OCI-LY1 (cell line): ENCODE measurements around the gene EHF.

Experiments
- H2AFZ ChIP-seq: fragments of 200-600 bp; sonication (generic), shearing (Covaris generic); 2 replicates; pipeline ENCODE4 v1.6.0; 2014; ENCODE audit warnings: antibody characterized with exemption, mild to moderate bottlenecking, low read length
- H3F3A ChIP-seq: fragments of 200-600 bp; sonication (generic), shearing (Covaris generic); 2 replicates; pipeline ENCODE4 v1.6.0; 2014; ENCODE audit warnings: mild to moderate bottlenecking, antibody characterized with exemption, low read length, moderate library complexity; ENCODE audit not compliant: insufficient read depth
- H3K27ac ChIP-seq: fragments of 200-600 bp; sonication (generic); 2 replicates; pipeline ENCODE4 v1.5.1; 2014; ENCODE audit warnings: low read length, mixed run types, mild to moderate bottlenecking, low read depth; ENCODE audit not compliant: poor library complexity, severe bottlenecking
- H3K27me3 ChIP-seq: fragments of 200-600 bp; sonication (generic); 2 replicates; pipeline ENCODE4 v1.6.0; 2014; ENCODE audit warnings: antibody characterized with exemption, mild to moderate bottlenecking, low read length, moderate library complexity; ENCODE audit not compliant: insufficient read depth
- H3K36me3 ChIP-seq: fragments of 200-600 bp; sonication (generic); 2 replicates; pipeline ENCODE4 v1.6.1; 2014; ENCODE audit warnings: mild to moderate bottlenecking, antibody characterized with exemption, low read length, moderate library complexity, mixed read lengths; ENCODE audit not compliant: insufficient read depth
- H3K4me1 ChIP-seq: fragments of 200-600 bp; sonication (generic); 2 replicates; pipeline ENCODE4 v1.5.1; 2014; ENCODE audit warnings: mild to moderate bottlenecking, low read length, moderate library complexity; ENCODE audit not compliant: insufficient read depth, severe bottlenecking
- H3K4me2 ChIP-seq: fragments of 200-600 bp; sonication (generic), shearing (Covaris generic); 2 replicates; pipeline ENCODE4 v1.6.1; 2014; ENCODE audit warnings: low read length
- H3K4me3 ChIP-seq: fragments of 200-600 bp; sonication (generic); 2 replicates; pipeline ENCODE4 v1.5.1; 2014; ENCODE audit warnings: low read length, low read depth, mild to moderate bottlenecking, mixed read lengths; ENCODE audit not compliant: poor library complexity, severe bottlenecking
- H3K79me2 ChIP-seq: fragments of 200-600 bp; shearing (Covaris generic); 2 replicates; pipeline ENCODE4 v1.6.1; 2016; ENCODE audit warnings: mixed run types, low read length, mixed read lengths; ENCODE audit not compliant: insufficient read depth
- H3K9ac ChIP-seq: fragments of 200-600 bp; sonication (generic), shearing (Covaris generic); 2 replicates; pipeline ENCODE4 v1.6.1; 2014; ENCODE audit warnings: mild to moderate bottlenecking, low read length, mixed read lengths
- H3K9me2 ChIP-seq: fragments of 200-600 bp; sonication (generic), shearing (Covaris generic); 2 replicates; pipeline ENCODE4 v1.6.1; 2014; ENCODE audit warnings: low read depth, mild to moderate bottlenecking, low read length, mixed read lengths
- H3K9me3 ChIP-seq: fragments of 200-600 bp; shearing (Covaris generic); 2 replicates; pipeline ENCODE4 v1.6.1; 2014; ENCODE audit warnings: low read length, mixed read lengths
- H4K20me1 ChIP-seq: fragments of 200-600 bp; sonication (generic), shearing (Covaris generic); 2 replicates; pipeline ENCODE4 v1.6.0; 2016; ENCODE audit warnings: mild to moderate bottlenecking, low read length; ENCODE audit not compliant: insufficient read depth
- CTCF ChIP-seq: fragments of 200-600 bp; sonication (generic), shearing (Covaris generic); IDR thresholded peaks from 2 replicates; pipeline ENCODE4 v1.5.1; 2017; ENCODE audit warnings: mild to moderate bottlenecking, antibody characterized with exemption, low read length, moderate library complexity, mixed read lengths
- EZH2 ChIP-seq: fragments of 200-600 bp; sonication (generic), shearing (Covaris generic); IDR thresholded peaks from 2 replicates; pipeline ENCODE4 v1.8.0; 2017; ENCODE audit warnings: borderline replicate concordance, mixed run types, mild to moderate bottlenecking, antibody characterized with exemption, low read length, moderate library complexity, mixed read lengths

The EHF gene

GRCh38 chr11:34674038-34674437 lies 53.1 kb downstream of the EHF start:
- H3K9me2 ChIP-seq: no peaks in the 10 kb centered on the region
- no peaks in the 10 kb centered on the region; the same call in 1 of the 2 replicates for H3K27me3 ChIP-seq
- no peak overlapping the region for H3K9ac ChIP-seq
- no peak overlapping the region for H2AFZ ChIP-seq
- no peak overlapping the region for H3K27ac ChIP-seq
- no peaks in the 10 kb centered on the region for H3K36me3 ChIP-seq
- TF ChIP-seq CTCF: no peak
- TF ChIP-seq EZH2: no peak
- no peaks in the 10 kb centered on the region for H3F3A ChIP-seq
- H3K4me1 ChIP-seq: no peaks in the 10 kb centered on the region
- H3K4me2 ChIP-seq: no peak overlapping the region
- no peaks in the 10 kb centered on the region for H4K20me1 ChIP-seq
- no peaks in the 10 kb centered on the region for H3K79me2 ChIP-seq
- H3K9me3 ChIP-seq: no peaks in the 10 kb centered on the region
- no peak overlapping the region for H3K4me3 ChIP-seq

DNA sequence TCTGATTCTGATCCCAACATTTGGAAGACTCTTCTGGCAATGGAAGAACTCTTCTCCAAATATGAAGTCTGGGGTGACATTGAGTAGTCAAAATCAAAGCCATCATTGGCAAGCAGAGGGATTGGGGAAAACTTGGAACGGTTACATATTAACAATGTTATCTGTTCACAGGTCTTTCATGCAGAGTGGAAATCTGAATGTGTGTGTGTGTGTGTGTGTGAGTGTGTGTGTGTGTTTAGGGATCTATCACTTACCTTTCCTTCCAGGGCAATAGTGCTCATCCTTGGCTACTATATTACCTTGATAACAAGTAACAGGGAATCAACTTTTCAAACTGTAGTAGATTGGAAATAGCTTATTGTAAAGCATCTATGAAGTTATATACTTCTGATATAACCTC lies 55.3 kb downstream of the EHF start:
- H2AFZ ChIP-seq: no peak overlapping the region
- H3K79me2 ChIP-seq: no peaks in the 10 kb centered on the region
- H4K20me1 ChIP-seq: no peaks in the 10 kb centered on the region
- H3K4me1 ChIP-seq: no peaks in the 10 kb centered on the region
- no peaks in the 10 kb centered on the region for H3K9me2 ChIP-seq
- no peak overlapping the region for H3K9ac ChIP-seq
- no peak overlapping the region for H3K27ac ChIP-seq
- no peaks in the 10 kb centered on the region for H3K36me3 ChIP-seq
- no peaks in the 10 kb centered on the region for H3F3A ChIP-seq
- H3K4me2 ChIP-seq: no peak overlapping the region
- no peak overlapping the region for H3K4me3 ChIP-seq
- H3K27me3 ChIP-seq: no peaks in the 10 kb centered on the region
- no peaks in the 10 kb centered on the region for H3K9me3 ChIP-seq
- TF ChIP-seq EZH2: no peak
- TF ChIP-seq CTCF: no peak

DNA sequence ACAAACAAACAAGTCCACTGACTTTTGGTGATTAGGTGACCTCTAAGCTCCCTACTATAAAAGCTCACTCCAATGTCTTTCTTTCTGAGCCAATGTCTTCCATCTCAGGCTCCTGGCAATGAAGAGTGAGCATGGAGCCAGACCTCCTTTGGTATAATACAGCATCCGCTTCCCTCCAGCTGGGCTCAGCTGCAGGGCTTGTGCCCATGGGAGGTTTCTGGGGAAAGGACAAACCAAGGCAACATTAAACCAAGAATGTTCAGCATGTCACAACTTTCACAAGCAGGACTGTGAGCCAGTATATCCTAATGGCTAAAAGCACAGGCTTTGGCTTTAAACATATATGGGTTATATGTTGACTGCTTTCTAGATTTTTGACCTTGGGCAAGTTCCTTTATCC lies 58.8 kb downstream of the EHF start:
- Histone ChIP-seq H4K20me1 (no peaks in the 10 kb centered on the region), H3K4me3 (no peak overlapping the region), H3F3A (no peaks in the 10 kb centered on the region), H3K4me1 (no peaks in the 10 kb centered on the region), H3K27me3 (no peaks in the 10 kb centered on the region), H3K36me3 (no peaks in the 10 kb centered on the region), H3K9me3 (no peaks in the 10 kb centered on the region), H3K79me2 (no peaks in the 10 kb centered on the region), H3K9ac (no peak overlapping the region), H3K9me2 (no peaks in the 10 kb centered on the region), H2AFZ (no peak overlapping the region), H3K4me2 (no peak overlapping the region), H3K27ac (no peak overlapping the region)
- TF ChIP-seq EZH2 (no peak), CTCF (no peak)
